ENCODE measurements around the gene CHD3. TPM values are rescaled to one million over a fixed set of nuclear protein-coding genes. Genes with fewer than 3 reads are reported as not detected.
"Not testable (repeated sequence)": the region's sequence is repeated elsewhere in the genome, so short reads cannot be mapped to it uniquely, and the experiment has no call there.

Gene CHD3
- total RNA-seq, 4 donors from 2014 or later, result 36.1 to 99.9 (median 45.1) TPM

DNA sequence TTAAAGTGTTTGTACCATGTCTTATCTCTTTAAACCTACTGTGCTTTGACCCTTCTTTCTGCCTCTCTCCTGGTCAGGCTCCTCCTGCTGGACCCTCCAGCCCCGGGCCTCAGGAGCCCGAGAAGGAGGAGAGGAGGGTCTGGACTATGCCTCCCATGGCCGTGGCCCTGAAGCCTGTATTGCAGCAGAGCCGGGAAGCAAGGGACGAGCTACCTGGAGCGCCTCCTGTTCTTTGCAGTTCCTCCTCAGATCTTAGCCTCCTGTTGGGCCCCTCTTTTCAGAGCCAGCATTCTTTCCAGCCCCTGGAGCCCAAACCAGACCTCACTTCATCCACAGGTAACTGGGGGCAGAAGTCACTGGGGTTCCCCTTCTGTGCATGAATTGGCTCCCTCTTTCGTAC is 57.1 kb downstream of the CHD3 start:
- no peaks in the 10 kb centered on the region for H3K27me3 ChIP-seq
- H3K4me3 ChIP-seq, result no peak overlapping the region
- no peaks in the 10 kb centered on the region for H3K4me1 ChIP-seq
- no peak overlapping the region for H3K27ac ChIP-seq
- peaks cover 0 to 75% (median 0%) of the 10 kb centered on the region in 3 donors for H3K36me3 ChIP-seq
- DNase-seq, result no peak
- TF ChIP-seq POLR2A (IDR thresholded peaks at IDR 0.05), result no peak
- TF ChIP-seq, protein P1, sequence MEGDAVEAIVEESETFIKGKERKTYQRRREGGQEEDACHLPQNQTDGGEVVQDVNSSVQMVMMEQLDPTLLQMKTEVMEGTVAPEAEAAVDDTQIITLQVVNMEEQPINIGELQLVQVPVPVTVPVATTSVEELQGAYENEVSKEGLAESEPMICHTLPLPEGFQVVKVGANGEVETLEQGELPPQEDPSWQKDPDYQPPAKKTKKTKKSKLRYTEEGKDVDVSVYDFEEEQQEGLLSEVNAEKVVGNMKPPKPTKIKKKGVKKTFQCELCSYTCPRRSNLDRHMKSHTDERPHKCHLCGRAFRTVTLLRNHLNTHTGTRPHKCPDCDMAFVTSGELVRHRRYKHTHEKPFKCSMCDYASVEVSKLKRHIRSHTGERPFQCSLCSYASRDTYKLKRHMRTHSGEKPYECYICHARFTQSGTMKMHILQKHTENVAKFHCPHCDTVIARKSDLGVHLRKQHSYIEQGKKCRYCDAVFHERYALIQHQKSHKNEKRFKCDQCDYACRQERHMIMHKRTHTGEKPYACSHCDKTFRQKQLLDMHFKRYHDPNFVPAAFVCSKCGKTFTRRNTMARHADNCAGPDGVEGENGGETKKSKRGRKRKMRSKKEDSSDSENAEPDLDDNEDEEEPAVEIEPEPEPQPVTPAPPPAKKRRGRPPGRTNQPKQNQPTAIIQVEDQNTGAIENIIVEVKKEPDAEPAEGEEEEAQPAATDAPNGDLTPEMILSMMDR (IDR thresholded peaks at IDR 0.05), result no peak
- no peaks in the 10 kb centered on the region for H3K9me3 ChIP-seq

DNA sequence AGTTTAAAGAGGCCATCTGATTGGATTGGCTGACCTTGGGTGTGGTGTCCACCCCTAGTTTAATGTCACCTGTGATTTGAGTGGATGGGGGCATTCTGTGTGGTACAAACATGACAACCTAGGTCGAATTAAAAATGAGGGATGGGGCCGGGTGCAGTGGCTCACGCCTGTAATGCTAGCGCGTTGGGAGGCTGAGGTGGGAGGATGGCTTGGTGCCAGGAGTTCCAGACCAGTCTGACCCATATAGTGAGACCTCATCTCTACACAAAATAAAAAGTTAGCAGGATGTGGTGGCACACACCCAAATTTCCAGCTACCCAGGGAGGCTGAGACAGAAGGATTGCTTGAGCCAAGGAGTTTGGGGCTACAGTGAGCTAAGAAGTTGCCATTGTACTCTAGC is 57.9 kb downstream of the CHD3 start:
- Histone ChIP-seq H3K27me3 (no peaks in the 10 kb centered on the region), H3K36me3 (peaks cover 0 to 69% (median 0%) of the 10 kb centered on the region in 3 donors), H3K4me1 (no peaks in the 10 kb centered on the region), H3K4me3 (no peak overlapping the region), H3K27ac (no peak overlapping the region), H3K9me3 (no peaks in the 10 kb centered on the region)
- TF ChIP-seq POLR2A (IDR thresholded peaks at IDR 0.05), result no peak
- TF ChIP-seq, protein P1 (IDR thresholded peaks at IDR 0.05), result no peak
- peak in 1 of 3 donors; percentile 10 for DNase-seq

DNA sequence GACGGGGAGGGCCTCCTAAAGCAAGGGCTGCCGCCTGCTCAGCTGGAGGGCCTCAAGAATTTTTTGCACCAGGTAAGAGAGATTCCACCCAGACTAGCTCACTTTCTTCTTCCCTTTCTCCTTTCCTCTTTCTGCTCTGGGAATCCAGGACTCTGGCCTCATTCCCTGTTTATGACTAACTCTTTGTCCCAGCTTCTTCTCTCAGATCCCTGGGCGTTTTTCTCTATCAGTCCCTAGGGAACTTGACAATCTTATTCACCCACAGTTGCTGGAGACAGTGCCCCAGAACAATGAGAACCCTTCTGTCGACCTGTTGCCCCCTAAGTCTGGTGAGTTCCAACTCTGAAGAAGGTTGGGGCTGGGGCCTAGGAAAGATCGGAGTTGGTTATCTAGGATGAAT is 59.1 kb downstream of the CHD3 start:
- Histone ChIP-seq H3K4me3 (no peak overlapping the region), H3K27me3 (no peaks in the 10 kb centered on the region), H3K4me1 (no peaks in the 10 kb centered on the region), H3K27ac (no peak overlapping the region), H3K9me3 (no peaks in the 10 kb centered on the region), H3K36me3 (peaks cover 0 to 63% (median 0%) of the 10 kb centered on the region in 3 donors)
- no peak for TF ChIP-seq POLR2A (IDR thresholded peaks at IDR 0.05)
- TF ChIP-seq, protein P1 (IDR thresholded peaks at IDR 0.05), result no peak
- peak in 1 of 3 donors; percentile 2 for DNase-seq

DNA sequence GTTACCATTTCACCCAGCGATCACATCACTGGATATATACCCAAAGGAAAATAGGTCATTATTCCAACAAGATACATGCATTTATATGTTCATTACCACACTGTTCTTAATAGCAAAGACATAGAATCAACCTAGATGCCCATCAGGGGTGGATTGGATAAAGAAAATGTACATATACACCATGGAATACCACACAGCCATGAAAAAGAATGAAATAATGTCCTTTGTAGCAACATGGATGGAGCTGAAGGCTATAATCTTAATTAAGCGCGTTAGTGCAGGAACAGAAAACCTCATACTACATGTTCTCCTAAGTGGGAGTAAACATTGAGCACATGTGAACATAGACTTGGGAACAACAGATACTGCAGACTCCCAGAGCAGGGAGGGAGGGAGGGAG is 62.0 kb downstream of the CHD3 start:
- no peak overlapping the region for H3K27ac ChIP-seq
- DNase-seq, result no peak

DNA sequence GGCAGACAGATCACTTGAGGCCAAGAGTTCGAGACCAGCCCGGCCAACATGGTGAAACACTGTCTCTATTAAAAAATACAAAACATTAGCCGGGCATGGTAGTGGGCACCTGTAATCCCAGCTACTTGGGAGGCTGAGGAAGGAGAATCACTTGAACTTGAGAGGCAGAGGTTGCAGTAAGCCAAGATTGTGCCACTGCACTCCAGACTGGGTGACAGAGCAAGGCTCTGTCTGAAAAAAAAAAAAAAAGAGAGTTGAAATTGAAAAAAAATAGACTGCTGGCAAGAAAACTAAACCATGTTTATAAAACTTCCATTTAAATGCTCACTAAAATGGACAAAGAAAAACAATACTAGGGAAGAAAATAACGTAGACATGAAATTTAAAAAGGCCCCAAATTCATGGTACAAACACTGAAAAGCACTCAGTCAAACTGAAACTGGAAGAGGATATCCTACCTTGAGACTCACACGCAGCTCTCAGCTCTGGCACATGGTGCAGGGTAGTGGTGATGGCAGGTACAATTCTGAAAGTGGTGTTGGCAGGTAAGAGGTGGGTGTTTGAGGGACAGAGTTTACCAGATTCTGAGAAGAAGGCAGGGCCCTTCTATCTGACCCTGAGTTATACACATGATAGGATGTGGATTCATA is 62.7 kb downstream of the CHD3 start:
- no peak for TF ChIP-seq POLR2A (IDR thresholded peaks at IDR 0.05)
- TF ChIP-seq, protein P1 (IDR thresholded peaks at IDR 0.05), result no peak
- H3K4me1 ChIP-seq, result no peaks in the 10 kb centered on the region
- peaks cover 0 to 31% (median 0%) of the 10 kb centered on the region in 3 donors for H3K36me3 ChIP-seq
- peak in 1 of 3 donors; percentile 43 for DNase-seq
- no peak overlapping the region for H3K4me3 ChIP-seq
- H3K9me3 ChIP-seq, result no peaks in the 10 kb centered on the region
- H3K27me3 ChIP-seq, result no peaks in the 10 kb centered on the region
- no peak overlapping the region for H3K27ac ChIP-seq

More for the DNA sequence above, 62.0 kb downstream of the CHD3 start:
- Histone ChIP-seq H3K4me3 (no peak overlapping the region), H3K36me3 (peaks cover 0 to 38% (median 0%) of the 10 kb centered on the region in 3 donors), H3K9me3 (no peaks in the 10 kb centered on the region), H3K27me3 (no peaks in the 10 kb centered on the region), H3K4me1 (no peaks in the 10 kb centered on the region)
- TF ChIP-seq, protein P1 (IDR thresholded peaks at IDR 0.05), result no peak
- no peak for TF ChIP-seq POLR2A (IDR thresholded peaks at IDR 0.05)

DNA sequence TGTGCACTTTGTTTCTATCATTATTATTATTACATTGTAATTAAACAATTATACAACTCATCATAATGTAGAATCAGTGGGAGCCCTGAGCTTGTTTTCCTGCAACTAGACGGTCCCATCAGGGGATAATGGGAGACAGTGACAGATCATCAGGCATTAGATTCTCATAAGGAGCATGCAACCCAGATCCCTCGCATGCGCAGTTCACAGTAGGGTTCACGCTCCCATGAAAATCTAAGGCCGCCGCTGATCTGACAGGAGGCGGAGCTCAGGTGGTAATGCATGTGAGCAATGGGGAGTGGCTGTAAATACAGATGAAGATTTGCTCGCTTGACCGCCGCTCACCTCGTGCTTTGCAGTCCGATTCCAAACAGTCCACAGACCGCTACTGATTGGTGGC is 64.7 kb downstream of the CHD3 start:
- H3K4me1 ChIP-seq, DNase-seq, H3K9me3 ChIP-seq, H3K27ac ChIP-seq, H3K27me3 ChIP-seq, H3K4me3 ChIP-seq: not testable (repeated sequence)
- H3K36me3 ChIP-seq, result peaks cover 0 to 14% (median 0%) of the 10 kb centered on the region in 3 donors
